ENCODE data around the gene SAP30BP.

SAP30BP gene

DNA sequence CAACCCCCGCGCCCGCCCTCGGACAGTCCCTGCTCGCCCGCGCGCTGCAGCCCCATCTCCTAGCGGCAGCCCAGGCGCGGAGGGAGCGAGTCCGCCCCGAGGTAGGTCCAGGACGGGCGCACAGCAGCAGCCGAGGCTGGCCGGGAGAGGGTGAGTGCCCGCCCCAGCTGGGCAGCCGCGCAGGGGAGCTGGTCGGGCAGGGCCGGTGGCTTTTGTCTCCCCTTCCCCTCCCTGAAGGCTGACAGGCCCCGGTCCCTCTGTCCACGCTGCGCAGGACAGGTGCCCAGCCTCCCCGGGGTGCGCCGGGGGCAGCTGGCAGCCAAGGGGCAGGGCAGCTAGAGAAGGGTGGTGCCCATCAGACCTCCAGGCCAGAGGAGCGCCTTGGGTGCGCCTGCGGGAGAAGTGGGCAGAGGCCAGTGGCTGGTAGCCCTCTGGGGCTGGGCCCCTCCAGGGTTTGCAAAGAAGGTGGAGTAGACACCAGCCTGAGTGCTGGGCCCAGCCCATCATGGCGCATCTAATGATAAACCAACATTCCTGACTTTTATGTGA is 54.4 kb downstream of the SAP30BP start:
- no peak for TF ChIP-seq MYC (IDR thresholded peaks at IDR 0.05; ENCODE audit: low read depth, low read length)
- TF ChIP-seq, protein P1, sequence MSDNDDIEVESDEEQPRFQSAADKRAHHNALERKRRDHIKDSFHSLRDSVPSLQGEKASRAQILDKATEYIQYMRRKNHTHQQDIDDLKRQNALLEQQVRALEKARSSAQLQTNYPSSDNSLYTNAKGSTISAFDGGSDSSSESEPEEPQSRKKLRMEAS (IDR thresholded peaks at IDR 0.05; ENCODE audit: low read depth, low read length): no peak
- TF ChIP-seq POLR2A (IDR thresholded peaks at IDR 0.05; ENCODE audit: extremely low read depth, insufficient read length): no peak
- TF ChIP-seq CTCF (IDR thresholded peaks at IDR 0.05; ENCODE audit: low read depth, low read length): no peak
- H3K4me3 ChIP-seq (ENCODE audit: low read depth, low read length): no peak overlapping the region
- no peak for DNase-seq (ENCODE audit: low read depth)

DNA sequence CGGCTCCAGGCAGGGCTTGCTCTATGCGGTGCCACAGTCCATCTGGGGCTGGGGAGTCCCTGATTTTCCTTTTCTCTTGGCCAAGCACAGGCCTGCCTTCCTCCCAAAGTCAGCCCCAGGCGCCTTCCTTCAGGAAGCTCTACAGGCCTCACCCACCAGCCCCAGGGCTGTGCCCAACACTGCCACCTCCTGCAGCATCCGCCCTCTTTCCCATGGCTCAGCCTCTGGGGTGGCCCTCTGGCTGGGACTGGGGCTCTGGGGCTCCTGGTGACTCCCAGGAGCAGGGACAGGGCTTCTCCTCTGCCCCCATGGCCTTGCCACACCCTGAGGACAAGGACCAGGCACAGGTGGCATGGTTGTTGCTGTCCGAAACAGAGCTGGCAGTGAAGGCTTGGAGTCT is 54.9 kb downstream of the SAP30BP start:
- H3K4me3 ChIP-seq (ENCODE audit: low read depth, low read length): no peak overlapping the region
- TF ChIP-seq POLR2A (IDR thresholded peaks at IDR 0.05; ENCODE audit: extremely low read depth, insufficient read length): no peak
- TF ChIP-seq, protein P1 (IDR thresholded peaks at IDR 0.05; ENCODE audit: low read depth, low read length): no peak
- TF ChIP-seq CTCF (IDR thresholded peaks at IDR 0.05; ENCODE audit: low read depth, low read length): no peak
- TF ChIP-seq MYC (IDR thresholded peaks at IDR 0.05; ENCODE audit: low read depth, low read length): no peak
- DNase-seq (ENCODE audit: low read depth): no peak

DNA sequence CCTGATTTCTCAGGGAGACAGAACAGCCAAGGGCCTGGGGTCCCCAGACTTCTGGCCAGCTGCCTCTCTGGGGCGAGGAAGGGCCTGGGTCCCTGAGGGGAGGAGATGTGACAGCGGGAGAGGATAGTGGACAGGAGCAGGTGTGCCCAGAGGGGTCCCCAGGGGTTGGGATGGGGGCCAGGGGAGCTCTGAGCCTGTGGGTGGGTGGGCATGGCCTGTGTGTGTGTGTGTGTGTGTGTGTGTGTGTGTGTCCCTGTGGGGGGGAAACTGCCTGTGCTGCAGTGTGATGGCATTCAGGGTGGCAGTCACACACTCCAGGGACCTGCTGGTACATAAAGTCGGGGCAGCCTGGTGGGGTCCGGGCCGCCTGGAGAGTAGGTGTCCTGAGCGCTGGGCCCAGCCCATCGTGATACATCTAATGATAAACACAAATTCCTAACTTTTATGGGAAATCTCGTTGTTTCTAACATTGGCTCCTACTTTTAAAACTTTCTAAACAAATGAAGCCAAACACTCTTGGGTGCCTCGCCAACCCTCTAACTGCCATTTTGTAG is 55.5 kb downstream of the SAP30BP start:
- TF ChIP-seq, protein P1 (IDR thresholded peaks at IDR 0.05; ENCODE audit: low read depth, low read length): no peak
- DNase-seq (ENCODE audit: low read depth): no peak
- no peak overlapping the region for H3K4me3 ChIP-seq (ENCODE audit: low read depth, low read length)

DNA sequence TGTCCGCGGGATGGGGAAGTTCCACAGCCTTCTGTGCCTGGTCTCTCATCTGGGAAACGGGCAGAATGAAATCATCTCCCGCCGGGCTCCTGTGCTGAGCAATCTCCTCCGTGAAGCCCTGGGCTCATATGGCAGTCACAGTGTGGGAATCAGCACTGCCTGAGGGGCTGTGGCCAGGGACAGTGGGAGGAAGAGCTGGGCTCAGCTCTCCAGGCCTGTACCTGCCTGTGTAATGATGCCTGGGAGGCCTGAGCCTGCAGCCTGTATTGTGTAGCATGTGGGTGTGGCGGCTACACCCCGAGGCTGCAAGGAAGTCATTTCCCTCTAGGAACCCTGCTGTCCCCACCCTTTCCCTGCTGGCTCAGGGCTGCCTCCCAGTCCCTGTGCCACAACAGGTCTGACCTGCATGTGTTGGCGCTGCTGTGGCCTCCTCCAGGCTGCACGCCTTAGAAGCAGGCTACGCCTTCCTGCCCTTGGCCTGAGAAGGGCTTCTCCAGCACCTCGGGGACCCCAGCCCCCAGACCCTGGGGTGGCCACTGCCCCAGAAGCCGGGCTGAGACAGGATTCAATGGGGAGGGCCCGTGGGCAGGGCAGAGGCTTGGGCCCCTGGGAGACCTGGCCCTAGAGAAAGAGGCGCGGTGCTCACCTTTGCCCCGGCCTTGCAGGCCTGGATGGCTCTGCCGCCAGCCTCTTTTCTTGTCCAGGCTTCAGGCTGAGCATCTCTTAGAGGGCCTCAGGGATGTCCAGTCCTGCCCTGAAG is 56.2 kb downstream of the SAP30BP start:
- H3K4me3 ChIP-seq (ENCODE audit: low read depth, low read length): no peak overlapping the region

DNA sequence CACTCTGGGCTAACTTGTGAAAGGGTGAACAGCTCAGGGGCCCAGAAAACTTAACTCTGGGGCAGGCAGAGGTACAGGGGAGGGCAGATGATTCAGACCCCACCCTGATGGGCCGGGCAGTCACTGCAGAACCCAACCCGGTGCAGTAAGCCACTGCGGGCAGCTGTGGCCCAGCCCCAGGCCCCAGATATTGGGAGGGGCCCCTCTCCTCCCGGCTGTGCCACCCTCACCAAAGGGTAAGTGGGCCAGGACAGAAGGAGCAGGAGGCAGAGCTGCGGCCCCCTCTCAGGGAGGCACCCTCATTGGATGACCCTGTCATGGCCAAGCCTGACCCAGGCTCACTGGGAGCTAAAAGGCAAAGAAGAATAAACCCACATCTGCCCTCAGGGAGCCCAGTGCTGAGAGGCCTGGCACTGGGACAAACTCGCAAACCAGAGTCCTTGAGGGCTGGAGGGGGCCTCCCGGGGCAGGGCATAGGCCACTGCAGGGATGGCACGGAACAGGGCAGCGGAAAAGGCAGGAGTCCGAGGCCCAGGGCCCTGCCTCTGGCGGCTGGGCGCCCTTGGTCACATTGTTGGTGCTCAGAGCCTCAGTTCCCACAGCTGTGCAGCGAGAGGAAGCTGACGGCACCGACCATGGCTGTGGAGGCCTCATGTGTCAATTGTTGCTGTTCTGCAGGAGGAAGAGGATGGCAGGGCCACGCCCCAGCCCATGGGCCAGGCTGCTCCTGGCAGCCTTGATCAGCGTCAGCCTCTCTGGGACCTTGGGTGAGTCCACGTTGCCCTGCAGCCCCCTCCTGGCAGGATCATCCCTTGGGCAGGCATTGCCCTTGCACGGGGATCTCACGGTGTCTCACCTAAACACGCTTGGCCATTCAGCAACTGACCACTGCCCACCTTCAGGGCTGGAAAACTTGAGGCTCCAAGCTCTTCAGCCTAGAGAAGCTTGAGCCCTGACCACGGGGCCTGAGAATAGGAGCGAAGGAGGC is 57.2 kb downstream of the SAP30BP start:
- DNase-seq (ENCODE audit: low read depth): no peak
- TF ChIP-seq, protein P1 (IDR thresholded peaks at IDR 0.05; ENCODE audit: low read depth, low read length): no peak
- TF ChIP-seq POLR2A (IDR thresholded peaks at IDR 0.05; ENCODE audit: extremely low read depth, insufficient read length): no peak
- TF ChIP-seq MYC (IDR thresholded peaks at IDR 0.05; ENCODE audit: low read depth, low read length): no peak
- no peak for TF ChIP-seq CTCF (IDR thresholded peaks at IDR 0.05; ENCODE audit: low read depth, low read length)
- no peak overlapping the region for H3K4me3 ChIP-seq (ENCODE audit: low read depth, low read length)

More for the DNA sequence above, 56.2 kb downstream of the SAP30BP start:
- no peak for DNase-seq (ENCODE audit: low read depth)
- TF ChIP-seq POLR2A (IDR thresholded peaks at IDR 0.05; ENCODE audit: extremely low read depth, insufficient read length): no peak
- no peak for TF ChIP-seq MYC (IDR thresholded peaks at IDR 0.05; ENCODE audit: low read depth, low read length)
- TF ChIP-seq CTCF (IDR thresholded peaks at IDR 0.05; ENCODE audit: low read depth, low read length): no peak
- TF ChIP-seq, protein P1 (IDR thresholded peaks at IDR 0.05; ENCODE audit: low read depth, low read length): no peak

Data from NB4 (cell line).